Measurements from ENCODE around the gene SNRNP200.
"Not testable (repeated sequence)": the region's sequence is repeated elsewhere in the genome, so short reads cannot be mapped to it uniquely, and the experiment has no call there.

The SNRNP200 gene

DNA sequence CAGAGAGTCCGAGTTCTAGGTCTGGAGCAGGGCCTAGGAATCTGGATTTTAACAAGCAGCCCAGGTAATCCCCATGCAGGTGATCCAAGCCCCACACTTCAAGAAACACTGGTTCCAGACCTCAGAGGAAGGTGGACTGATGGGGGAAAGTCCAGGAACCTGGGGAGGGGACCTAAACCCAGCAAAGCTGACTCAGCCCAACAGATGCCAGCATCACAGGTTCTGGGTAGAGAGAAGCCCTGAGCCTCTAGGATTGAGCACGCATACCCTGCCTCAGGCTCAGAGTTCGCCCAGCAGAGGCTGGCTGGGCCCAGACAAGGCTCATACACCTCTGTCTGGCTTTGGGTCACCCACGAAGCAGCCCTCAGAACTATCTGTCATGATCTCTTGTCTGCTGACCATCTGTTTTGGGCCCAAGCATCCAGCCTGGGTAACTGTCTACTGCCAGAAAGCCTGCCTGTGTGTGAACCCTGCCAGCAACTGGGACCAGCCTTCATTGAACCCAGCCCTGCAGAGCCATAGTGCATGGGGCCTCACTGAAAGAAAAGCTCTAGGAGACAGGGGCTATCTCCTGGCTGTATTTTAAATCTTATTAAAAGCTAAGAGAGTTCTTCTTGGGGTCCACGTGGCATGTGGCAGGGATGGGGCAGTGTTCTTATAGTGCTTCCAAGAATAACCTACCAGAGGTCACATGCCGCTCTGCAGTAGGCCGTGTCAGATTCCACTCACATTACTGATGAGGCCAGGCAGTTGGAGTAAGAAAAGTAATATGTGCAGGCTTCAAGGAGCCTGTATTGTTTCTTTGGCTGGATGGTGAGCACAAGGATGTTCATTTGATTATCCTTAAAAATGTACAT is 47.0 kb downstream of the SNRNP200 start:
- Mint-ChIP-seq H3K27me3 (no peaks in the 10 kb centered on the region), H3K9me3 (no peaks in the 10 kb centered on the region), H3K4me1 (ENCODE audit: low read depth) (peaks cover 67% of the 10 kb centered on the region), H3K36me3 (ENCODE audit: low read depth) (peaks cover 86% of the 10 kb centered on the region), H3K27ac (peak overlapping the region; percentile 85), H3K4me3 (no peak overlapping the region)
- DNase-seq, result no peak

DNA sequence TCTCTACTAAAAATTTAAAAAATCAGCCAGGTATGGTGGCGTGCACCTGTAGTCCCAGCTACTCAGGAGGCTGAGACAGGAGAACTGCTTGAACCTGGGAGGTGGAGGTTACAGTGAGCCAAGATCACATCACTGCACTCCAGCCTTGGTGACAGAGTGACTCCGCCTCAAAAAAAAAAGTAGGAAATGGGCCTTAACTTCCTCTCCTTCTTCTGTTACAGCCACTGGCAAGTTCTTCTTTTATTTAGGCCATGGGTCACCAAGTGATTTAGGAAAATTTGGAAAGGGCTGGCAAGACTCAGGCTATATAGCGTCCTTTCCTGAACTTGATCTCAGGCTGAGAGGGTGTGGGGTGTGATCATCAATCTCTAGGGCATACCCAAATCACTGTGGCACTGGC is 47.6 kb downstream of the SNRNP200 start:
- H3K4me3 Mint-ChIP-seq, result not testable (repeated sequence)
- peak overlapping the region; percentile 85 for H3K27ac Mint-ChIP-seq

DNA sequence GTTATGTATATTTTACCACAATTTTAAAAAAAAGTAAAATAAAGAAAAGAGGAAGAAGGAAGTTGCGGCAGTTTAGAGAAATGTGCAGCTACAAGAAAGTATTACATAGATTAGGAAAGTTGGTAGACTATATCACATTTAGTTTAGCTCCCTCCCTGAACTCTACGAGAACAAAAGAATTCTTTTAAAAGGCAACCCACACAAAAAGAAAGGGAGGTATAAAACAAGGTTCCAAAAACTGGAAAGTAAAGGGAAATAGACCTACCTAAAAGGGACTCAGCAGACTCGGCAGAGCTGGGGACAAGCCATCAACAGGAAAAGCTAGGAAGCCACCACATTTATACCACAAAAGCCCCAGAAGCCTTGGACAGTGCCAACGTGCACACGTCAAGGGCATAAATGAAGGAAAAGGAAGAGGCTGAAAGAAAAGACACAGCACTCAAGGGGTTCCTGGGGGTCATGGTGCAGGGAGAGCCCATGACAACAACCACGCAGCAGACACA is 48.7 kb downstream of the SNRNP200 start:
- peaks cover 57% of the 10 kb centered on the region for H3K4me1 Mint-ChIP-seq (ENCODE audit: low read depth)
- no peaks in the 10 kb centered on the region for H3K9me3 Mint-ChIP-seq
- DNase-seq, result no peak
- H3K27ac Mint-ChIP-seq, result peak overlapping the region; percentile 85
- no peaks in the 10 kb centered on the region for H3K27me3 Mint-ChIP-seq
- peak overlapping the region; percentile 9 for H3K4me3 Mint-ChIP-seq
- H3K36me3 Mint-ChIP-seq (ENCODE audit: low read depth), result peaks cover 90% of the 10 kb centered on the region

More for the DNA sequence above, 47.6 kb downstream of the SNRNP200 start:
- peaks cover 89% of the 10 kb centered on the region for H3K36me3 Mint-ChIP-seq (ENCODE audit: low read depth)
- not testable (repeated sequence) for DNase-seq, H3K27me3 Mint-ChIP-seq, H3K9me3 Mint-ChIP-seq
- peaks cover 63% of the 10 kb centered on the region for H3K4me1 Mint-ChIP-seq (ENCODE audit: low read depth)

DNA sequence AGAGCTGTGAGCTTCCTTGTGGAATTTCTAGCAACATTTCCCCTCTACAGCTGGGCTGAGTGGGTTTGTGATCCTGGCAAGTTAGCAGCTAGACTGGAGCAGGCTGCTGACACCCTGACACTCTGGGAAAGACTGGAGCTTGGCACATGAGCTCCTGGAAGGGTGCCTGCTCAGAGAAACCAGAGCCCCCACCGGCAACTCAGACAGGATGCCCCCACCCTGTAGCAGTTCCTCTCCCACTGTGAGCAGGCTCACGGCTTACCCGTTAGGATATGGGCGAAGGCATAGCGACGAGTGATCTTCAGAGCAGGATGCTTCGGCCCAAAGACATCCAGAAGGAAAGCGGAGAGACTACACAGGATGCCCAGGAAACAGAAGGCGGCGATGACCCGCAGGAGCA is 50.8 kb downstream of the SNRNP200 start:
- Mint-ChIP-seq H3K36me3 (ENCODE audit: low read depth) (peaks cover 87% of the 10 kb centered on the region), H3K27me3 (no peaks in the 10 kb centered on the region), H3K27ac (peak overlapping the region; percentile 68), H3K4me1 (ENCODE audit: low read depth) (peaks cover 39% of the 10 kb centered on the region), H3K9me3 (no peaks in the 10 kb centered on the region), H3K4me3 (no peak overlapping the region)
- DNase-seq, result no peak

DNA sequence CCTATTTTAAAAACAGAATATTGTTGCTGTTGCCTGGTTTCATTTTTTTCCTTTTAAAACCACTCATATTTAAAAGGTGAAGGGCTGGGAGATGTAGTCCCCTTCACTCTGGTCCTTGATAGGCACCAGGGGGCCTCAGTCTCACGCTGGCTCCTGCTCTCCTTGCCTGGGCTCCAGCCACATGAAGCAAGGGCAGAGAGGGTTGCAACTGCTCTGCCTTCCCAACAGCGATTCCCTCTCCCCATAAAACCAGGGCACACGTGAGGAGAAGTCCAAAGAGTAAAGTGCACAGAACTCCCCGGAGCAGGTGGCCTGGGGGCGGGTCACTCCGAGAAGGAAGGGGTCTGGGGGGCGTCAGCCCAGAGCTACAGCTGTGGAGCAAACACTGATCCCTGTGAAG is 52.3 kb downstream of the SNRNP200 start:
- peaks cover 73% of the 10 kb centered on the region for H3K36me3 Mint-ChIP-seq (ENCODE audit: low read depth)
- no peaks in the 10 kb centered on the region for H3K9me3 Mint-ChIP-seq
- no peak overlapping the region for H3K27ac Mint-ChIP-seq
- no peak overlapping the region for H3K4me3 Mint-ChIP-seq
- no peaks in the 10 kb centered on the region for H3K27me3 Mint-ChIP-seq
- no peak for DNase-seq
- peaks cover 25% of the 10 kb centered on the region for H3K4me1 Mint-ChIP-seq (ENCODE audit: low read depth)

DNA sequence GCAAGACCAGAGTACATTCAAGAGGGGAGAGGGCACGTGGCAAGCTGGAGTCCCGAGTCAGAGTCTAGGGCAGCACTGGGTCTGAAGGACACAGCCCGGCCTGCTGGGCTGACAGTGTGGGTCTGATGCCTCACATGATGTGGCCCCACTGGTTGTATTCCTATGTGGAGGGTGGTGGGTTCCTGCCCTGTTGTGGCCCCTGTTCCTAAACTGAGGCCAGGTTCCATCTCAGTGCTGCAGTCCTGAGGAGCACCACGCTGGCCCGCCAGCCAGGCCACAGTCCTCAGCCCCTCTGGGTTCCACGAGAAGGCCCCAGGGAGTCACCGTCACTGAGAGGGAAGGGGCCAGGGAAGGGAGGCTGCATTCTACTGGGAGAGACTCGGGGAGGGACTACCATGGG is 52.8 kb downstream of the SNRNP200 start:
- Mint-ChIP-seq H3K9me3 (no peaks in the 10 kb centered on the region), H3K4me3 (no peak overlapping the region), H3K36me3 (ENCODE audit: low read depth) (peaks cover 70% of the 10 kb centered on the region), H3K27ac (peak overlapping the region; percentile 63), H3K4me1 (ENCODE audit: low read depth) (peaks cover 21% of the 10 kb centered on the region), H3K27me3 (no peaks in the 10 kb centered on the region)
- no peak for DNase-seq

DNA sequence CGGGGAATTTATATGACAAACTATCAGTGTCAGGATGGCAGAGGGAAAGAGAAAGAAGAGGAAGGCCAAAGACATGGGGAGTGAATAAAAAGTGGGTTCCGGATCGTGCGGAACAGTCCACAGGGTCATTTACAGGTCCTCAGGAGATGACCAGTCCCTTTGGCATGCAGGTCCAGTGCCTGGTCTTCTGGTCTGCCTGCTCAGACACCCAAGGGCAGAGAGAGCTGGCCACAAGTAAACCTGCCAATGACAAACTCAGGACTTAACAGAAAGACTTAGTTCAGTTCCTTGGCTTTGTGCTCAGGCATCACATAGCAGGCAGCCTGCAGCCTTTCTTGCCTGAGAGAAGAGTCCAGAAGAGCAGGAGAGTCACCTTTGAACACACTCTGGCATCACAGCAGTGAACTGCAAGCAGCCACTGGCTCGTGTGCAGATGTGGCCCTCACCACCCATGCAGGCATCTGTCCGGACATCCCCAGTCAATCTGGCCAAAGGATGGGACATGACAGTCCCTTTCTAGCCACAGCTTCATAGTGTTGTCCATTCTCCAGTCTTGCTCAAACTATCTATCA is 53.5 kb downstream of the SNRNP200 start:
- Mint-ChIP-seq H3K4me1 (ENCODE audit: low read depth) (peaks cover 20% of the 10 kb centered on the region), H3K9me3 (no peaks in the 10 kb centered on the region), H3K27ac (peak overlapping the region; percentile 63), H3K4me3 (no peak overlapping the region), H3K27me3 (no peaks in the 10 kb centered on the region), H3K36me3 (ENCODE audit: low read depth) (peaks cover 66% of the 10 kb centered on the region)
- DNase-seq, result no peak

DNA sequence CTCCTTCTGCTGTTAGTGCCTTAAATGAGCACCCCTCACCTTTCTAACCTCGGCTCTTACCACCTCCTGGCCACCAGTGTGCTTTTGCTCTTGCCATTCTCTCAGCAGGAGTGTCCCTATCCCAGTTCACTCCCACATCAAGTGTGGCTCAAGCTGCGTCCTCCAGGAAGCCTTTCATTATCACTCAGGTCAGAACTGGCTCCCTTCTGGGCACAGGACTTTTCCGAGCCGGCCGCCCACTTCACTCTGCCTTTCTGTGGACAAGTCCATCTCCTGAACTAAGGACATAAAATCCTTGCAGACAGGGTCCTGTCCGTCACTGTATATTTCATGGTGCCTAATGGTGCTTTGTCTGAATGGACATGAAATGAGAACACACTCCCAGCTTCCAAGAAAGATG is 55.2 kb downstream of the SNRNP200 start:
- Mint-ChIP-seq H3K27me3 (no peaks in the 10 kb centered on the region), H3K36me3 (ENCODE audit: low read depth) (peaks cover 53% of the 10 kb centered on the region), H3K4me3 (no peak overlapping the region), H3K27ac (peak overlapping the region; percentile 55), H3K4me1 (ENCODE audit: low read depth) (peaks cover 22% of the 10 kb centered on the region), H3K9me3 (no peaks in the 10 kb centered on the region)
- DNase-seq, result no peak

DNA sequence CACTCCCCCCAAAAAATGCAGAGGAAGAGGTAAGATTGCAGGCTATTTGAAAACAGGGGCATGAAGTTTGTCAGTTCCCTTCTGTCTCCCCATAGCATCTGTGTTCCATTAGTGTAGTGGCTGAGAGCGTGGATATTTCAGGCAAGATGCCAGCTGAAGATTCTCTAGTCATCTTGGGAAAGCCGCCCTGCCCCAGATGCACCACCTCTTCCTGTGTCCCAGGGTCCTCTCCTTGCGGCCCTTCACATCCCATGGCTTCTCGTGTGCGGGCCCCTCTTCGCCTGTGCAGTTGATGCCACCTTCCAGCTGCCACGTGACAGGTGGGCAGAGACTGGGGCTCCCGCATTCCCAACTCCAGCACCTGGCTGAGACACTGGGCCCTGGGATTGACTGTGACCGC is 55.7 kb downstream of the SNRNP200 start:
- H3K4me1 Mint-ChIP-seq (ENCODE audit: low read depth), result peaks cover 24% of the 10 kb centered on the region
- peak overlapping the region; percentile 55 for H3K27ac Mint-ChIP-seq
- no peaks in the 10 kb centered on the region for H3K27me3 Mint-ChIP-seq
- no peaks in the 10 kb centered on the region for H3K9me3 Mint-ChIP-seq
- no peak for DNase-seq
- H3K36me3 Mint-ChIP-seq (ENCODE audit: low read depth), result peaks cover 50% of the 10 kb centered on the region
- no peak overlapping the region for H3K4me3 Mint-ChIP-seq

DNA sequence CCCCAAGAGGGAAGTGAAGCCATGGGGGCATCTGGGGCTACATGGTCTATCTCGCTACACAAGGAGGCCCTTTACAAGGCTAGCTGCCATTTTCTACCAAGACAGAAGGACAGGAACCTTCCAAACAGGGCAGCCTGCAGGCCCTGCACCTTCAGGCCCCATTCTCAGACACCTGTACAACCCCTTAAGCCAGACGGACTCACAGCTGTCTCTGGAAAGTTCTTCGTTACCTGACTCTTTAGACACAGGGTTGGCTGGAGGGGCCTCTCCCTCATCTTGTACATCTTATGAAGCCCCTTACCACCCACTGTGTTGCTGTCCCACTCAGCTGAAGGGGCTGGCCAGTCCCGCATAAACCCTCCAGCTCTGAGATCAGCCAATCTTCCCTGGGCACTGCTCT is 56.7 kb downstream of the SNRNP200 start:
- DNase-seq, result no peak
- peaks cover 25% of the 10 kb centered on the region for H3K4me1 Mint-ChIP-seq (ENCODE audit: low read depth)
- H3K9me3 Mint-ChIP-seq, result no peaks in the 10 kb centered on the region
- no peak overlapping the region for H3K4me3 Mint-ChIP-seq
- no peaks in the 10 kb centered on the region for H3K27me3 Mint-ChIP-seq
- no peak overlapping the region for H3K27ac Mint-ChIP-seq
- H3K36me3 Mint-ChIP-seq (ENCODE audit: low read depth), result peaks cover 40% of the 10 kb centered on the region

DNA sequence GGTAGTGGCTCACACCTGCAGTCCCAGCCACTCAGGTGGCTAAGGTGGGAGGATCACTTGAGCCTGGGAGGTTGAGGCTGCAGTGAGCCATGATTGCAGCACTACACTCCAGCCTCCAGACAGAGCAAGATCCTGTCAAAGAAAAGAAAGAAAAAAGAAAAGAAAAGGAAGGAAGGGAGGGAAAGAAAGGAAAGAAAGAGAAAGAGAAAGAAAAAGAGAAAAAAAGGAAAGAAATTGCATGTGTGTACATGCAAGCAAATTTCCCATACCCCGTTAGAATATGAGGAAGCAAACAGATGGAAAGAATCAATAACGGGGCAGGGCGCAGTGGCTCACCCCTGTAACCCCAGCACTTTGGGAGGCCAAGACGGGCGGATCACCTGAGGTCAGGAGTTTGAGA is 57.5 kb downstream of the SNRNP200 start:
- no peak for DNase-seq
- Mint-ChIP-seq H3K27ac (no peak overlapping the region), H3K27me3 (no peaks in the 10 kb centered on the region), H3K9me3 (no peaks in the 10 kb centered on the region), H3K4me1 (ENCODE audit: low read depth) (peaks cover 29% of the 10 kb centered on the region), H3K4me3 (no peak overlapping the region), H3K36me3 (ENCODE audit: low read depth) (peaks cover 32% of the 10 kb centered on the region)

DNA sequence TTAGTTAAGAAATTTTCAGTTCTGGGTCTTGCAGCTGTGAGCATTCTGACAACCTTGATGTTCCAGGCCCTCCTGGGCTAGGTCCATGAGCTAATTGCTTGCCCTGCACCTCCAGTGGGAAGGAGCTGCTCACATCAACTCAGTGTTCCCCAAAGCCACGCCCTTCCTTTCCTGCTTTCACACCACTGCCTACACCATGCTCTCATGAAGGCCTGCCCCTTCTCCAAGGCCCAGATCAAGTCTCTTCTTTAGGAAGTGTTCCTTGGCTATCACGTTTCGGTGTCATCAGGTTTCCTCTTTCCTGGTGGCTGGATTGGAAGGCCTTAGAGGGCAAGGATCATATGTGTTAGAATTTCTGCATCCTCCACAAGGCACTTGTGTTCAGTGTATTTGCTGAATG is 58.3 kb downstream of the SNRNP200 start:
- peaks cover 37% of the 10 kb centered on the region for H3K4me1 Mint-ChIP-seq (ENCODE audit: low read depth)
- no peaks in the 10 kb centered on the region for H3K9me3 Mint-ChIP-seq
- no peak for DNase-seq
- peaks cover 24% of the 10 kb centered on the region for H3K36me3 Mint-ChIP-seq (ENCODE audit: low read depth)
- peak overlapping the region; percentile 51 for H3K27ac Mint-ChIP-seq
- no peak overlapping the region for H3K4me3 Mint-ChIP-seq
- no peaks in the 10 kb centered on the region for H3K27me3 Mint-ChIP-seq

DNA sequence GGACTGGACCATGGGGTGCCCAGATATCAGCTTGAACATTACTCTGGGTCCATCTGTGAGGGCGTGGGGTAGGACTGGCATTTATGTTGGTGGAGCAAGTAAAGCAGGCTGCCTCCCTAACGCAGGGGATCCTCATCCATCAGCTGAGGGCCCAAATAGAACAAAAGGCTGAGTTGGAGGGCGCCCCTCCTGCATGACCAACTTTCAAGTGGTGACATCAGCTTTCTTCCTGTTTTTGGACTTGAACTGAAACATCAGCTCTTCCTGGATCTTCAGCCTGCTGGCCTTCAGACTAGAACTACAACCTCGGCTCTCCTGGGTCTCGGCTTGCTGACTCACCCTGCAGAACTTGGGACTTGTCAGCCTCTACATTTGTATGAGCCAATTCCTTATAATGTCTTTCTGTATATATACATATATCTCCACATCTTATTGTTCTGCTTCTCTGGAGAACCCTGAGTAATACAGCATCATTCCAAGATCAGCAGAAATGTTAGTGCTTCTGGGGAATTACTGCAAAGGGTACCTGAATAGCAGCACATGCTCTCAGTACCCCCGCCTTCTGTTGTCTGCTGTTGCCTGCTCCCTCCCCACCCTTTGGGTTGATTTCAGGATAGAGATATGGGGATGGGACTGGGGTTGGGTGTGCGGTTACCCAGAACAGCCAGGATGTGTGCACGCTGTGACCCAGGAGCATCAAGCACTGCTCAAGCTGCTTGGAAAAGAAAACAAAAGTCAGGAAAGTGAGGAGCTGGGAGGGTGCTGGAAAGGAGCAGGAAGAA is 59.5 kb downstream of the SNRNP200 start:
- no peak for DNase-seq
- no peak overlapping the region for H3K4me3 Mint-ChIP-seq
- H3K27ac Mint-ChIP-seq, result peak overlapping the region; percentile 39
- peaks cover 15% of the 10 kb centered on the region for H3K36me3 Mint-ChIP-seq (ENCODE audit: low read depth)
- no peaks in the 10 kb centered on the region for H3K9me3 Mint-ChIP-seq
- H3K4me1 Mint-ChIP-seq (ENCODE audit: low read depth), result peaks cover 45% of the 10 kb centered on the region
- no peaks in the 10 kb centered on the region for H3K27me3 Mint-ChIP-seq

DNA sequence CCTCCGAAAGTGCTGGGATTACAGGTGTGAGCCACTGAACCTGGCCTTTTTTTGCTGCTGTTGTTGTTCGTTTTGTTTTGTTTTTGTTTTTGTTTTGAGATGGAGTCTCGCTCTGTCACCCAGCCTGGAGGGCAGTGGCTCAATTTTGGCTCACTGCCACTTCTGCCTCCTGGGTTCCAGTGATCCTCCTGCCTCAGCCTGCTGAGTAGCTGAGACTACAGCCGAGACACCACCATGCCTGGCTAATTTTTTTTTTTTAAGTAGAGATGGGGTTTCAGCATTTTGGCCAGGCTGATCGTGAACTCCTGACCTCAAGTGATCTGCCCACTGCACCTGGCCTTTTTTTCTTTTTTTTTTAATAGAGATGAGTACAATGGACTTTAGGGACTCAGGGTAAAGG is 61.5 kb downstream of the SNRNP200 start:
- Mint-ChIP-seq H3K27me3 (no peaks in the 10 kb centered on the region), H3K36me3 (ENCODE audit: low read depth) (peaks cover 3% of the 10 kb centered on the region), H3K4me1 (ENCODE audit: low read depth) (peaks cover 48% of the 10 kb centered on the region), H3K27ac (peak overlapping the region; percentile 61), H3K9me3 (no peaks in the 10 kb centered on the region), H3K4me3 (no peak overlapping the region)
- DNase-seq, result no peak
